ENCODE results near the gene UBALD1.

Gene UBALD1

GRCh38 chr16:4613636-4614570, 785 bp downstream of the UBALD1 start:
- DNase-seq, result peak; percentile 63

GRCh38 chr16:4612977-4613635, 1.6 kb downstream of the UBALD1 start:
- DNase-seq, result no peak

- no peak for DNase-seq
Observed at GRCh38 chr16:4612474-4612931, 2.2 kb downstream of the UBALD1 start.

GRCh38 chr16:4611337-4612021, 3.2 kb downstream of the UBALD1 start:
- DNase-seq, result no peak

- no peak for DNase-seq
Observed at GRCh38 chr16:4610011-4611005, 4.4 kb downstream of the UBALD1 start.

- DNase-seq, result no peak
Observed at GRCh38 chr16:4609200-4610010, 5.3 kb downstream of the UBALD1 start.

GRCh38 chr16:4608704-4608980, 6.0 kb downstream of the UBALD1 start:
- no peak for DNase-seq

GRCh38 chr16:4607841-4608703, 6.6 kb downstream of the UBALD1 start:
- no peak for DNase-seq

GRCh38 chr16:4606354-4606753, 8.3 kb downstream of the UBALD1 start:
- DNase-seq, result no peak

- no peak for DNase-seq
Observed at GRCh38 chr16:4604401-4604800, 10.3 kb downstream of the UBALD1 start.

GRCh38 chr16:4603624-4604170, 11.0 kb downstream of the UBALD1 start:
- no peak for DNase-seq

GRCh38 chr16:4602331-4602730, 12.4 kb downstream of the UBALD1 start:
- DNase-seq, result no peak

GRCh38 chr16:4601864-4602186, 12.9 kb downstream of the UBALD1 start:
- no peak for DNase-seq

- peak; percentile 62 for DNase-seq
Observed at GRCh38 chr16:4601036-4601863, 13.4 kb downstream of the UBALD1 start.

- DNase-seq, result no peak
Observed at GRCh38 chr16:4599545-4599944, 15.1 kb downstream of the UBALD1 start.

- no peak for DNase-seq
Observed at GRCh38 chr16:4599037-4599436, 15.7 kb downstream of the UBALD1 start.

GRCh38 chr16:4597174-4597573, 17.5 kb downstream of the UBALD1 start:
- DNase-seq, result no peak

GRCh38 chr16:4594433-4595410, 20.0 kb downstream of the UBALD1 start:
- no peak for DNase-seq
